Nephron progenitor cell (in vitro differentiated cells): ENCODE data around the gene SYNPO.

ENCODE experiments used
- DNase-seq: peaks from one replicate; pipeline ENCODE4 v3.0.0; 2021
- H3K27ac Mint-ChIP-seq: 2 replicates; pipeline ENCODE4 v1.8.0; 2021; ENCODE audit warnings: mild to moderate bottlenecking, moderate library complexity, mixed read lengths
- H3K27me3 Mint-ChIP-seq: 2 replicates; pipeline ENCODE4 v1.8.0; 2021; ENCODE audit warnings: mild to moderate bottlenecking, low read depth, mixed read lengths; ENCODE audit not compliant: poor library complexity
- H3K36me3 Mint-ChIP-seq: 2 replicates; pipeline ENCODE4 v1.8.0; 2021; ENCODE audit warnings: low read depth, mixed read lengths
- H3K4me1 Mint-ChIP-seq: 2 replicates; pipeline ENCODE4 v1.8.0; 2021; ENCODE audit warnings: mixed read lengths
- H3K4me3 Mint-ChIP-seq: 2 replicates; pipeline ENCODE4 v1.8.0; 2021; ENCODE audit warnings: mild to moderate bottlenecking, moderate library complexity, mixed read lengths
- H3K9me3 Mint-ChIP-seq: 2 replicates; pipeline ENCODE4 v1.8.0; 2021; ENCODE audit warnings: mild to moderate bottlenecking, moderate library complexity, mixed read lengths
- CTCF ChIP-seq: fragments of 200-600 bp; sonication (generic); IDR thresholded peaks from 2 replicates; pipeline ENCODE4 v1.5.0; 2021; ENCODE audit warnings: antibody characterized with exemption

Gene SYNPO

GRCh38 chr5:150619359-150620230 is 20.9 kb upstream of the SYNPO start:
- H3K36me3 Mint-ChIP-seq, result no peaks in the 10 kb centered on the region
- peaks cover 32% of the 10 kb centered on the region for H3K27me3 Mint-ChIP-seq
- H3K9me3 Mint-ChIP-seq, result no peaks in the 10 kb centered on the region
- peaks cover 72% of the 10 kb centered on the region for H3K4me1 Mint-ChIP-seq
- TF ChIP-seq CTCF, result no peak
- H3K27ac Mint-ChIP-seq, result no peak overlapping the region
- H3K4me3 Mint-ChIP-seq, result no peak overlapping the region
- DNase-seq, result no peak

DNA sequence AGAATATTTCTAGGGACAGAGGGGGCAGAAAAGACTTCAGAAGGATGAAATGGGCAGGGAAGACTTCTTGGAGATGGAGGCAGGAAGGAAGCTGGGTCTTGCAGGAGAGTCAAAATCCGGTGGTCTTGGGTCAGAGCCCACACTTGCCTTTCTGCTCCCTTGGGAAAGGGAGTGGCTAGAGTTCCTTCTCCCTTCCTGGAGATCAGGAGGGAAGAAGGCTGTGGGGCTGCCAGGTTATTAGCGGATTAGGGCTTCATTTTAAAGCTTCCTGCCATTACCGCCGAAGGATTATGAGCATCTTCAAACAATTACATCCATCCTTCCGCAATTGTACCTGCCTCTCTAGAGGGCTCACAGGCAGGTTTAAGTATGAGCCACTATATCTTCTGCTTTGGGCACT is 19.2 kb upstream of the SYNPO start:
- Mint-ChIP-seq H3K36me3 (no peaks in the 10 kb centered on the region), H3K4me3 (no peak overlapping the region), H3K27ac (no peak overlapping the region), H3K4me1 (peaks cover 57% of the 10 kb centered on the region), H3K27me3 (peaks cover 30% of the 10 kb centered on the region), H3K9me3 (no peaks in the 10 kb centered on the region)
- no peak for TF ChIP-seq CTCF
- DNase-seq, result no peak

DNA sequence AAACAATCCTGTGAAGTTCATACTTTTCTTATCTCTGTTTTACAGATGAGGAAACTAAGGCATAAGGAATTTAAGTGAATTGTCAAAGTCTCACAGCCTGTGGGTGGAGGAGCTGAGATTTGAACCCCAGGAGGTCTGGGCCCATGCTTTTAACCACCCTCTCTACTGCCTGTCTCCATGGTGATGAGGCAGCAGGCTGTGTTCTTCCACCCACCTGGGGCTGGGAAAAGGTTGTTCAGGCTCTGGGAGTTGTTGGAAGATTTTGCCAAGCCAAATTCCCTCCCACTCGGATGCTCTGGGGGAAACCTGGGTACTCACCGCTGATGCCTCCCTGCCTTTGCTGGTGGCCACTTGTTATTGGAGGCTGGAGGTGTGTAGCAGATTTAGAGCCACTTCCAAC is 18.3 kb upstream of the SYNPO start:
- DNase-seq, result no peak
- H3K36me3 Mint-ChIP-seq, result no peaks in the 10 kb centered on the region
- H3K4me3 Mint-ChIP-seq, result no peak overlapping the region
- H3K9me3 Mint-ChIP-seq, result no peaks in the 10 kb centered on the region
- peaks cover 49% of the 10 kb centered on the region for H3K4me1 Mint-ChIP-seq
- H3K27ac Mint-ChIP-seq, result no peak overlapping the region
- H3K27me3 Mint-ChIP-seq, result peaks cover 33% of the 10 kb centered on the region
- no peak for TF ChIP-seq CTCF

- peak overlapping the region; percentile 21 for H3K4me3 Mint-ChIP-seq
- H3K36me3 Mint-ChIP-seq, result no peaks in the 10 kb centered on the region
- no peaks in the 10 kb centered on the region for H3K9me3 Mint-ChIP-seq
- peaks cover 25% of the 10 kb centered on the region for H3K27me3 Mint-ChIP-seq
- DNase-seq, result no peak
- H3K27ac Mint-ChIP-seq, result no peak overlapping the region
- H3K4me1 Mint-ChIP-seq, result peaks cover 43% of the 10 kb centered on the region
- TF ChIP-seq CTCF, result no peak
Observed at GRCh38 chr5:150623152-150623877, 17.1 kb upstream of the SYNPO start.

DNA sequence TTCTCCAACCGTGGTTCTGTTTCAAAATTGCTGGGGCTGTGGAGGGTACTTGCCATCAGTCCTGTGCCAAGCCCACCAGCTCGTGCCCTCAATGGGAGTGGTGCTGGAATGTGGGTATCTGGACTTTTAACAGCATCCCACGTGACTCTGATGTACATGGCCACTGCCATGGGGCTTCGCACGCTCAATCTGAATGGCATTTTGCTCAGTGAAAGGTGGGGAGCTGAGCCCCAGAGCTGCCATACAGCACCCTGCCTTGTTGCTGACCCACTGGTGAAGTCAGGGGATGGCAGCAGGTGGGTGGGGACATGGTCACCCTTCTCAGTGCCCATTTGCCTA is 16.6 kb upstream of the SYNPO start:
- H3K27ac Mint-ChIP-seq, result no peak overlapping the region
- no peaks in the 10 kb centered on the region for H3K36me3 Mint-ChIP-seq
- no peak for DNase-seq
- H3K9me3 Mint-ChIP-seq, result no peaks in the 10 kb centered on the region
- TF ChIP-seq CTCF, result no peak
- H3K4me1 Mint-ChIP-seq, result peaks cover 37% of the 10 kb centered on the region
- peak overlapping the region; percentile 86 for H3K4me3 Mint-ChIP-seq
- H3K27me3 Mint-ChIP-seq, result peaks cover 25% of the 10 kb centered on the region
